NCI-H1436 treated with DMSO at 0.1 percent for 48 hours (cell line): ENCODE results near the gene CD33.

Source experiments
- DNase-seq: peaks from one replicate; lab custom pipeline; 2025; lab: John Stamatoyannopoulos, UW

The CD33 gene

GRCh38 chr19:51259348-51260245 lies 34.7 kb downstream of the CD33 start:
- no peak for DNase-seq

- no peak for DNase-seq
Measured at GRCh38 chr19:51263808-51264207, 38.9 kb downstream of the CD33 start.

GRCh38 chr19:51271067-51271466 lies 46.2 kb downstream of the CD33 start:
- no peak for DNase-seq

GRCh38 chr19:51272183-51272810 lies 47.4 kb downstream of the CD33 start:
- no peak for DNase-seq

GRCh38 chr19:51274049-51274770 lies 49.3 kb downstream of the CD33 start:
- DNase-seq = no peak

- no peak for DNase-seq
Measured at GRCh38 chr19:51277112-51277511, 52.2 kb downstream of the CD33 start.

GRCh38 chr19:51282335-51282734 lies 57.5 kb downstream of the CD33 start:
- DNase-seq = no peak

GRCh38 chr19:51285682-51286081 lies 60.8 kb downstream of the CD33 start:
- DNase-seq = no peak
